HL-60 (cell line): ENCODE results near the gene TPD52L1.

Source experiments
- DNase-seq, 2 experiments: peaks; one replicate each; pipeline ENCODE4 v3.0.0-alpha.2; 2010 to 2020; ENCODE audit warnings: low read depth in 1 of 2, low spot score in 1 of 2
- H3K27ac ChIP-seq: fragments of 250-450 bp; sonication (Bioruptor Pico); replicated peaks from 2 replicates; pipeline ENCODE4 v1.5.1; 2020; ENCODE audit warnings: mild to moderate bottlenecking, moderate library complexity
- H3K27me3 ChIP-seq: fragments of 250-450 bp; sonication (Bioruptor Pico); 2 replicates; pipeline ENCODE4 v1.5.1; 2021; ENCODE audit warnings: mild to moderate bottlenecking, moderate library complexity; ENCODE audit not compliant: insufficient read depth, poor library complexity, severe bottlenecking
- H3K4me3 ChIP-seq: replicated peaks from 2 replicates; pipeline ENCODE4 v1.5.1; 2011; ENCODE audit warnings: mild to moderate bottlenecking, control low read depth, low read length; ENCODE audit not compliant: insufficient read depth
- CTCF ChIP-seq: IDR thresholded peaks from one replicate; pipeline ENCODE4 v1.5.1; 2011; ENCODE audit warnings: low read length, control low read depth, inconsistent platforms; ENCODE audit not compliant: insufficient read depth
- GABPA ChIP-seq: IDR thresholded peaks from 2 replicates; pipeline ENCODE4 v1.6.1; 2012; ENCODE audit warnings: low read depth
- POLR2AphosphoS5 ChIP-seq: IDR thresholded peaks from 2 replicates; pipeline ENCODE4 v1.6.1; 2012; ENCODE audit warnings: low read depth
- REST ChIP-seq: IDR thresholded peaks from 2 replicates; pipeline ENCODE4 v1.6.1; 2012; ENCODE audit warnings: low read depth; ENCODE audit not compliant: insufficient replicate concordance
- SPI1 ChIP-seq: IDR thresholded peaks from 2 replicates; pipeline ENCODE4 v1.6.1; 2012; ENCODE audit warnings: low read depth, mild to moderate bottlenecking, borderline replicate concordance

TPD52L1 gene

GRCh38 chr6:125310994-125311649 lies 157.5 kb downstream of the TPD52L1 start:
- H3K27me3 ChIP-seq = peaks cover 3% of the 10 kb centered on the region
- DNase-seq = peak in 1 of 2 experiments; percentile 10
- no peak for TF ChIP-seq REST
- no peak for TF ChIP-seq GABPA
- TF ChIP-seq CTCF = peak; percentile 57
- no peak for TF ChIP-seq POLR2AphosphoS5
- no peak for TF ChIP-seq SPI1

GRCh38 chr6:125312478-125312877 lies 158.9 kb downstream of the TPD52L1 start:
- no peak for DNase-seq
- TF ChIP-seq POLR2AphosphoS5 (no peak), REST (no peak), GABPA (no peak), SPI1 (no peak), CTCF (no peak)
- Histone ChIP-seq H3K27me3 (peaks cover 3% of the 10 kb centered on the region), H3K4me3 (no peak overlapping the region), H3K27ac (no peak overlapping the region)

More at GRCh38 chr6:125310994-125311649, 157.5 kb downstream of the TPD52L1 start:
- Histone ChIP-seq H3K4me3 (no peak overlapping the region), H3K27ac (no peak overlapping the region)

- Histone ChIP-seq H3K27me3 (peaks cover 3% of the 10 kb centered on the region), H3K27ac (no peak overlapping the region), H3K4me3 (no peak overlapping the region)
- no peak for DNase-seq
- TF ChIP-seq CTCF (no peak), GABPA (no peak), REST (no peak), POLR2AphosphoS5 (no peak), SPI1 (no peak)
Measured at GRCh38 chr6:125312950-125313349, 159.4 kb downstream of the TPD52L1 start.
